Measurements from ENCODE around the gene PHLPP1.

The PHLPP1 gene

GRCh38 chr18:62744076-62744968 is 29.0 kb downstream of the PHLPP1 start:
- DNase-seq, result no peak

DNA sequence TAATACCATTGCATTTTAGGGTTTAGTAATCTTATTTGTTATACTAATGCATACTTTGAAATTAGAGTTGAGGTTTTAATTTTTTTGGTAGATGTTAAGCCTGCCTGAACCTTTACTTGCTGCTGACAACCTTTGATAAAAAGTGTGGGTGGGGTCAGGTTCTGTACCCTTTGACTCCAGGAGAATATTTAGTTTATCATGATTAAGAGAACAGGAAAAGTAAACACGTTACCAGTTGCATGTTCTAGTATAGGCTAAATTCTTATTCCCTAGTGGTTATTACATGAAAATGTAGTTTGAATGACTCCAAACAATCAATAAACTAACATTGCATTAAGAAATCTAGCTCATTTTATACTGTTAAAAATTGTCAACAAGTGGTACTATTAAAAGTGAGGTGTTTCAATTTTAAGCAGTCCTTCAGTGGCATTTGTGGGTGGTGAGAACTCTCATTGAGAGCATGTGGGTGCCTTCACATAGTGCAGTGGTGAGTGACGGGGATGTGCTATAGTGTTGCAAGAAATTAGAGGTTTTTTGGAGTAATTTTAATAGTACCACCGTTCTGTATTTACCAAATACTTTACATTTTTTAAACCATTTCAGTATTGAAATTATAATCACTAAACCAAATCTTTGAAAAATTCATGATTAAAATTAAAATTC is 29.9 kb downstream of the PHLPP1 start:
- DNase-seq, result no peak

GRCh38 chr18:62749389-62749788 is 34.0 kb downstream of the PHLPP1 start:
- DNase-seq, result no peak

DNA sequence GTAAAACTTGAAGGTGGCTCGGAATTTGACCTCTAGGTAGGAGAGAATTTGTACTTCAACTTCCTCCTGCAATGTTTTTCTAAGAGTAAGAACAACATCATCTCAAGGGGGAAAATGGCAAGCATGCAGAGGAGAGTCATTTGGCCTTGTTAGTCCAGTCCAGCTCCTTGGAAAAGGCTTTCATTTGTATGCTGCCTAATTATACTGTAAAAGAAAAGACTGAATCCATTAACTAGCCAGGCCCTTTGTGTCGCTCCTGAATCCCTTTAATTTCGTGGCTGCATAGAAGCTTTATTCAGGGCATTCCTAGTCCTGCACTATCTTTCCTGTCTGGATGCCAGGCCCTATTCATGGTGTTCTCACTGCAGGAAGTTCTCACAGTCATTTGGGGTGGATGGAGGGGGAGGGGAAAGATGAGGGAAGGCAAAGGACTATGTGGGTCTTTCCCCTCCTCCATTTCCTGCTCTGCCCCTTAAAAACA is 36.0 kb downstream of the PHLPP1 start:
- no peak for DNase-seq

DNA sequence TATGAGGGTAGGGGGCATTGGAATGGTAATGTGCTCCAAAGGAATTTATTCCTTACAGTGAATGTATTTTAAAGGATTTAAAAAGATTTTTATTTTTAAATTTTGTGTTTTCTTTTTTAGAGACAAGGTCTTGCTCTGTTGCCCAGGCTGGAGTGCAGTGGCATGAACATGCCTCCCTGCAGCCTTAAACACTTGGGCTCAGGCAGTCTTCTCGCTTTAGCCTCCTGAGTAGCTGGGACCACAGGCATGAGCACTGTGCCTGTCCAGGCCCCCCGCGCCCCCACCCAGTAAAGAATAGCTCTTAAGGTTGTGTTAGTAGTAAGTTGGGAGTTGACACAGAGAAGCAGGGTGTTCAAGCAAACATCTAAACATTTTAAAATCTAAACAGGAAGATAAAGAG is 36.6 kb downstream of the PHLPP1 start:
- DNase-seq, result no peak

- no peak for DNase-seq
Observed at GRCh38 chr18:62754026-62754425, 38.7 kb downstream of the PHLPP1 start.

DNA sequence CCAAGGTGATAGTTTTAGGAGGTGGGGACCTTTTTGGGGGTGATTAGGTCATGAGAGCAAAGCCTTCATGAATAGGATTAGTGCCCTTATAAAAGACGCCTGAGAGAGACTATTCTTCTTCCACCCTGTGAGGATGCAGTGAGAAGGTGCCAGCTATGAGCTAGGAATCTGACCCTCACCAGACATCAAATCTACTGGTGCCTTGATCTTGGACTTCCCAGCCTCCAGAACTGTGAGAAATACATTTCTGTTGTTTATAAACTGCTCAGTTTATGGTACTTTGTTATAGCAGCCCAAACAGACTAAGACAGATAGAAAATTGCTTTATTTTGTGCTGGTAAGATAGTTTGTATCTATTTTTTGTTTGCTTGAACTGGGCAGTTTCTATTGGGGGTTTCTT is 40.1 kb downstream of the PHLPP1 start:
- DNase-seq, result no peak

- no peak for DNase-seq
Observed at GRCh38 chr18:62755946-62756345, 40.6 kb downstream of the PHLPP1 start.

DNA sequence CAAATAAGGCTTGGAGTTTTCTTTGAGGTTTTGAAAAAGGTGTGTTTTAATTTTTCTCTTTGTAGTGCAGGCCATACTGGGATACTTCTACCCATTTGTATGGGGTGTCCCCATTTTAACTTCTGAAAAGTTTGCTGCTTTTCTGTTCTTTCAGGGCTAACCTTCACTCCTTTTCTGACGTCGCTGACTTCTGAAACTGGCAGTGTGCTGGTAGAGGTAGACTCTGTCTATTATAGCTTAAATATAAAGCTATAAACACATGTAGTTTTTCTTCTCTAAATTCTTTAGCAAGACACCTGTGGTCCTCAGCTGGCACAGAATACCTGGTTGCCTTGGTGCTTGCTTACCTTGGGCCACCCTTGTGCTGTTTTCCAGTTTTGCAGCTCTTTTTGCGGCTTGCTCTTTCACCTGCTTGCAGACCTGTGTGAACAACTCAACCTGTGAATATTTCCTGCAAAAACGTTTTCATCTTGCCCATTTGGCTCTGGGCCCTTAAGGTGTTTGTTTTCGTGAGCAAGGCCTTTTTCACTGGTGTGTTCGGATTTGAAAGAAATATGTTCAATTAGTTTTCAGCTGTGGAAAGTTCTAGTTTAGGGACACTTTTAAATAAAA is 42.2 kb downstream of the PHLPP1 start:
- no peak for DNase-seq

- no peak for DNase-seq
Observed at GRCh38 chr18:62758591-62758990, 43.2 kb downstream of the PHLPP1 start.

GRCh38 chr18:62759704-62760402 is 44.5 kb downstream of the PHLPP1 start:
- no peak for DNase-seq

- no peak for DNase-seq
Observed at GRCh38 chr18:62760403-62760734, 45.0 kb downstream of the PHLPP1 start.

GRCh38 chr18:62763101-62763521 is 47.8 kb downstream of the PHLPP1 start:
- DNase-seq, result no peak

GRCh38 chr18:62766266-62766665 is 50.9 kb downstream of the PHLPP1 start:
- no peak for DNase-seq

DNA sequence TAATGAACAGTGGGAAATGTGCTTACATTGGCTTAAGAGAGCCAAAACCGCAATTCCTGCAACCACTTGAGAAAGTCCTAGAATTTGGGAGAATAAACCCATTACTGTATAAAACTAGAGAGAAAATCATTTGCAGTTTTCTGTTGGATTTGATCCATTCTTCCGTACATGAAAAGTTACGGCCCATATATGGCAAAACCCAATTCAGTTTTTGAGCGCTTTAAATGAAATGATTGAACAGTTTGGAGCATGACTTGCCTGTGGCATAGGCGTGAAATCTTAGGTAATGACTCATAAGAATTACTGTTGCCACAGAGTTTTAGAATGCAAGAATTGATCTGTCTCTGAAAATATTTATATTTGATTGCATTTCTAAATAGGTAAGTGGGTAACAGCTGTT is 52.0 kb downstream of the PHLPP1 start:
- no peak for DNase-seq

DNA sequence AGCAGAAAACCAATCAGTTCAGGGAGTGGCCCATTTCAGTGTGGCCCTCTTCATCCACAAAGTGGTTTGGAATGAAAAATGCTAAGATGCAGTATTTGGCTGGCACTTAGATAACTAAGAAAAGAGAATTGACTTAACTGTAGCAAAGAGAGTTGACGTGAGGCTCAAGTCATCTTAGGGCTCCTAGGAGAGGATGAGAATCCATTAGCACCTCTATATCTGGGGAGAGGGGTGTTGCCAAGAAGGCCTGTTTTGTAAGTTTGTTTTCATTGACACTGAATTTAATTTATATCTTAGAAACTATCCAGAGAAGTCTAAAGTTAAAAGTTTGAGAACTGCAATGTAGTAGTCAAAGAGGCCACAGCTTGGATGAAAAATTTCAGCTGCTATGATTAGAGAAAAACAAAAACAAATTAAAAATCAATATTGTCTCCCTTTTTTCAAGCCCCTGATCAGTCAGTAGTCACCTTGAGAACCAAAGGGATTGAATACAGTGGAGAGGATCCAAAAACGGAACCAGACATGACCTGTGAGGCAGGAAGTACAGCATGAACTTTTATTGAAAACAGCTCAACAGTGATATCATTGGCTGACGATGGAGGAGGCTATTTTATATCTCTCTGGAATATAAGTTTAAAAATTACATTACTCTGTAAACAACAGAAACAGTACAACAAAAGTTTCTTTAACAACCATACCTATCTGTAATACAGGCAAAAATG is 52.7 kb downstream of the PHLPP1 start:
- DNase-seq, result no peak

GRCh38 chr18:62768558-62768943 is 53.2 kb downstream of the PHLPP1 start:
- no peak for DNase-seq

GRCh38 chr18:62769216-62769615 is 53.9 kb downstream of the PHLPP1 start:
- no peak for DNase-seq

DNA sequence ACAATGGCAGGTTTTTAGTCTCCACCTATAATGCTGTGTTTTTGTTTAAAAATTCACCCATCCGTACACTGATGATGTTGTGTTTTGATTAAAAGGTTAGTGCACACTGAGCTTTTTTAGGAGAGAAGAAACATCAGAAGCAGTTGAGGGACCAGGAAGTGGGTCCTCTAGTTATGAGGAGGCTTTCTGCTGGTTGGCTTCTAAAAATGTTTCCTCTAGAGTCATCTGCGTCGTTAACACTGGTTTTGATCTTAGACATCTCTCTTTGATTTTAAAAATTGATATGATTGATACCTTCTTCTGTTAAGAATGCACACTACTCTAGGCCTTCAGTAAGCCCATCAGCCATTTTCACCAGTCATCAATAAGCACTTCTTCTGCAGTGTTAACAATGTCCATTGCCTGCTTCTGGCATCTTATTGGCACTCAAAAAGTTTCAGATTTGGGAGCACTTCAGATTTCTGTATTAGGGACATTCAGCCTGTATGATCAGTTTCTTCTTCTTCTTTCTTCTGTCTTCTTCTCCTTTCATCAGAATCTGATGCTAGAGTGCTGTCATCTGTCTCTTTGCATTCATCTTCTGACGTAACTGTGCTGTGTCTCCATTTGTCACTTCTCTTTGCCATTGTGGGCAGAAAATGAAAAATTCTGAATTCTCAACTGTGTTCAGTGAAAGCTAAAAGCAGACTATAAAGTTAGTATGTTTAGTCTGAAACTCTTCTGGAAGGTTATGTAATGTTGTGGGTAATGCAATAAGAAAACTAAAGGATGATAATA is 56.3 kb downstream of the PHLPP1 start:
- DNase-seq, result no peak

DNA sequence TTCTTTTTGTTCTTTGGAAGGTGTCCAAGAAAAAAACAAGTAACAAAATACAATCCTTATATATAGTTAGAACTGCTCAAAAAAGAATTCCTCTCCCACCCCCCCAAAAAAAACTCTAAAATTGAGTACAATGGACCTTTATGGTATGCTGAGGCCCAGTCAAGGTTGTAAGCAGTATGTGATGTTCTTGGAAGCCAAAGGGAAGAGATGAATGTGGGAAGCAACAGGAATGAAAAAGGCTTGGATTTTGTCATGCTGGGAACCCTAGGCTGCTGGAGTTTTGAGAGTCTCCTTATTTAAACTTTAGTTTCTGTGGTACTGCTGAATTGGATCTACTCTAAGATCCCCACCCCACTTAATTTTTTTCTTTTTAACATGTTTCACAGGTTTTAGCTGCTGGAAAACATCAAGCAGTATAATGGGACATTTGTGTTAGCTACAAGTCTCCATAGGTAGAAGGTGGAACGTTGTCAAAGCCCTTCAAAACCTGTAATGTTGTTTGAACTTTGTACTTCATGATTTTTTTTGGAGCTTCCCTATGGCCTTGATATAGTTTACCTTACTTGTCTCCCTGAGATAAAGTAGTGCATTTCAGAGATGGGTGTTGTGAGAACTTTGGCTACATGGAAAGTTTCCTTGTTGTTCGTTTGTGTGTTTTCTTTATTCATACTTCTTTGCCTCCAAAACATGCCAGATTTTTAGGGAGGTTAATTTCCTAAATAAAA is 57.7 kb downstream of the PHLPP1 start:
- DNase-seq, result no peak

GRCh38 chr18:62773691-62774090 is 58.4 kb downstream of the PHLPP1 start:
- DNase-seq, result no peak
